Measurements from ENCODE around the gene MTAP.

DNA sequence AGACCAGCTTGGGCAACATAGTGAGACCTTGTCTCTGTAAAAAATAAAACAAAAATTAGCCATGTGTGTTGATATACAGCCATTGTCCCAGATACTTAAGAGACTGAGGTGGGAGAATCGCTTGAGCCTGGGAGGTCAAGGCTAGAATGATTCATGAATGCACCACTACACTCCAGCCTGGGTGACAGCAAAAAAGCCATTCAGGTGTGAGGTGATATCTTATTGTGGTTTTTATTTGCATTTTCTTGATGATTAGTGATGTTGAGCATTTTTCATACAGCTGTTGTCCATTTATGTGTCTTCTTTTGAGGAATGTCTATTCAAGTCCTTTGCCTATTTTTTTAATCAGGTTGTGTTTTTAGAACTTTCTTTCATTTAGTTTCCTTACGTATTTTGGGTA lies 23.2 kb downstream of the MTAP start:
- TF ChIP-seq, protein P1, sequence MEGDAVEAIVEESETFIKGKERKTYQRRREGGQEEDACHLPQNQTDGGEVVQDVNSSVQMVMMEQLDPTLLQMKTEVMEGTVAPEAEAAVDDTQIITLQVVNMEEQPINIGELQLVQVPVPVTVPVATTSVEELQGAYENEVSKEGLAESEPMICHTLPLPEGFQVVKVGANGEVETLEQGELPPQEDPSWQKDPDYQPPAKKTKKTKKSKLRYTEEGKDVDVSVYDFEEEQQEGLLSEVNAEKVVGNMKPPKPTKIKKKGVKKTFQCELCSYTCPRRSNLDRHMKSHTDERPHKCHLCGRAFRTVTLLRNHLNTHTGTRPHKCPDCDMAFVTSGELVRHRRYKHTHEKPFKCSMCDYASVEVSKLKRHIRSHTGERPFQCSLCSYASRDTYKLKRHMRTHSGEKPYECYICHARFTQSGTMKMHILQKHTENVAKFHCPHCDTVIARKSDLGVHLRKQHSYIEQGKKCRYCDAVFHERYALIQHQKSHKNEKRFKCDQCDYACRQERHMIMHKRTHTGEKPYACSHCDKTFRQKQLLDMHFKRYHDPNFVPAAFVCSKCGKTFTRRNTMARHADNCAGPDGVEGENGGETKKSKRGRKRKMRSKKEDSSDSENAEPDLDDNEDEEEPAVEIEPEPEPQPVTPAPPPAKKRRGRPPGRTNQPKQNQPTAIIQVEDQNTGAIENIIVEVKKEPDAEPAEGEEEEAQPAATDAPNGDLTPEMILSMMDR (conservative IDR thresholded peaks at IDR 0.05; ENCODE audit: low read depth, low read length): no peak
- TF ChIP-seq EZH2 (IDR thresholded peaks at IDR 0.05; ENCODE audit: low read length, unreplicated experiment) (no peak), EZH2phosphoT487 (IDR thresholded peaks at IDR 0.05; ENCODE audit: borderline replicate concordance, low read length) (no peak)

Measured in PC-3 (cell line).